Neural crest cell (in vitro differentiated cells): ENCODE results near the gene KRTAP6-2. TPM values are rescaled to one million over a fixed set of nuclear protein-coding genes. Genes with fewer than 3 reads are reported as not detected.
A peak's percentile ranks its signal among the peaks of the same experiment; 100 is the strongest.

Source experiments
- DNase-seq: peaks from one replicate; pipeline ENCODE4 v3.0.0; 2021; ENCODE audit warnings: low read depth, mixed read lengths, low spot score
- H3K27ac Mint-ChIP-seq: one replicate; pipeline ENCODE4 v1.8.0; 2021; ENCODE audit warnings: mild to moderate bottlenecking, mixed read lengths; ENCODE audit not compliant: unreplicated experiment
- H3K27me3 Mint-ChIP-seq: 2 replicates; pipeline ENCODE4 v1.8.0; 2021; ENCODE audit warnings: low read depth, mild to moderate bottlenecking, mixed read lengths
- H3K36me3 Mint-ChIP-seq: 2 replicates; pipeline ENCODE4 v1.8.0; 2021; ENCODE audit warnings: low read depth, mild to moderate bottlenecking, mixed read lengths
- H3K4me1 Mint-ChIP-seq: 2 replicates; pipeline ENCODE4 v1.8.0; 2021; ENCODE audit warnings: mixed read lengths
- H3K4me3 Mint-ChIP-seq: one replicate; pipeline ENCODE4 v1.8.0; 2021; ENCODE audit warnings: mild to moderate bottlenecking, mixed read lengths
- H3K9me3 Mint-ChIP-seq: 2 replicates; pipeline ENCODE4 v1.8.0; 2021; ENCODE audit warnings: mixed read lengths
- long read RNA-seq: library from polyadenylated mRNA; unstranded; transcript quantifications from one replicate; pipeline ENCODE4 v2.0.0, GENCODE V29; 2020
- total RNA-seq: library from RNA; stranded (reverse); gene quantifications from 2 replicates; pipeline ENCODE4 v1.2.1, GENCODE V29; 2021
- TF ChIP-seq, protein P1 (sequence below): fragments of 200-600 bp; sonication (generic); conservative IDR thresholded peaks from 2 replicates; pipeline ENCODE4 v1.5.0; 2021; ENCODE audit warnings: antibody characterized with exemption, mild to moderate bottlenecking

KRTAP6-2 gene
- not detected in 2 replicates for total RNA-seq
- long read RNA-seq, result 0 reads

DNA sequence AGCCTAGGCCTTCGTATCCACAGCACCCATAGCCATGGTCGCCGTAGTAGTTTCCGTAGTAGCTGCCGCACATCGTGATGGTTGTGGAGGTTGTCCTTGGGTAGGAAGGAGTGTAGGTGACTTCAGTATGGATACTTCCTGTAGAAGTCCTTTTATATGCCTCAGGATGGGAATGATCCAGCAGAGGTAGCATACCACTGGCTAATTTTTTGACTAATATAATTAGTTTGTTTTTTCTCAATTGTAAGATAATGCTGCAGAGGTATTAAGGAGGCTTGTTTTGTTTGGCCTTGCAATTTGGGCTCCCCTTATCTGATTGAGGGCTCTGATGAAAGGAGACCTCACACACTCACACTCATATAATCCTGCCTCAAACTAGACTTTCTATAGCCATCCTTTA is at the start of gene KRTAP6-2:
Gene KRTAP6-2 (minus strand): TSS at position 101 of the 400 bp plus-strand sequence. CDS start 28 bp downstream, at position 73.
- peaks cover 3% of the 10 kb centered on the region for H3K36me3 Mint-ChIP-seq
- no peaks in the 10 kb centered on the region for H3K27me3 Mint-ChIP-seq

DNA sequence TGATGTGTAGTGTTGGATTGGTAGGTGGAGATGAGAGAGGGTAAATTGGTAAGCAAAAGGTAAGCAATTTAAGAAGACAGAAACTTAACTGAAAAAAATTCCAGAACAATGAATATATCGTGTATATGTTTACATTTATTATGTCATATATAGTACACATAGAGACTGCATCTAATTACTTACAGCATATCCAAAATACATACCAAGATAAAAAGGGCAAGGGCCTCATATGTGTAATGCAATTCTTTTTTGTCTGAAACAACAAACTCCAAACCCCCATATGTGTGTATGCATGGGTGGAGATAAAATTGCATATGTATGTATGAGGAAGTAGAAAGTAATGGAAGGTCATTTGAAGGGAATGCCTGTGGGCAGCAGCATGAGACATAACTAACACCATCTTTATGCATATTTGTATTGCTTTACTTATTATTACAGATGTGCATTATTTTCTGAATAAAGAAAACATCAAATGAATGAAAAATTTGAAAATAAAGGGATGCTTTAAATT is 48.3 kb upstream of the KRTAP6-2 start:
- TF ChIP-seq, protein P1, sequence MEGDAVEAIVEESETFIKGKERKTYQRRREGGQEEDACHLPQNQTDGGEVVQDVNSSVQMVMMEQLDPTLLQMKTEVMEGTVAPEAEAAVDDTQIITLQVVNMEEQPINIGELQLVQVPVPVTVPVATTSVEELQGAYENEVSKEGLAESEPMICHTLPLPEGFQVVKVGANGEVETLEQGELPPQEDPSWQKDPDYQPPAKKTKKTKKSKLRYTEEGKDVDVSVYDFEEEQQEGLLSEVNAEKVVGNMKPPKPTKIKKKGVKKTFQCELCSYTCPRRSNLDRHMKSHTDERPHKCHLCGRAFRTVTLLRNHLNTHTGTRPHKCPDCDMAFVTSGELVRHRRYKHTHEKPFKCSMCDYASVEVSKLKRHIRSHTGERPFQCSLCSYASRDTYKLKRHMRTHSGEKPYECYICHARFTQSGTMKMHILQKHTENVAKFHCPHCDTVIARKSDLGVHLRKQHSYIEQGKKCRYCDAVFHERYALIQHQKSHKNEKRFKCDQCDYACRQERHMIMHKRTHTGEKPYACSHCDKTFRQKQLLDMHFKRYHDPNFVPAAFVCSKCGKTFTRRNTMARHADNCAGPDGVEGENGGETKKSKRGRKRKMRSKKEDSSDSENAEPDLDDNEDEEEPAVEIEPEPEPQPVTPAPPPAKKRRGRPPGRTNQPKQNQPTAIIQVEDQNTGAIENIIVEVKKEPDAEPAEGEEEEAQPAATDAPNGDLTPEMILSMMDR, result no peak

More for the DNA sequence above, at the start of gene KRTAP6-2:
- H3K4me3 Mint-ChIP-seq, result no peak within 1 kb of the TSS
- H3K9me3 Mint-ChIP-seq, result peaks cover 19% of the 10 kb centered on the region
- TF ChIP-seq, protein P1, result no peak
- no peak within 1 kb of the TSS for H3K27ac Mint-ChIP-seq
- no peak for DNase-seq
- H3K4me1 Mint-ChIP-seq, result no peaks in the 10 kb centered on the region

GRCh38 chr21:30642564-30642963 is 43.9 kb upstream of the KRTAP6-2 start, which contains the start of gene KRTAP20-3:
TSS of gene KRTAP20-3 (plus strand) at chr21:30642864.
- H3K36me3 Mint-ChIP-seq, result no peaks in the 10 kb centered on the region
- H3K4me1 Mint-ChIP-seq, result no peaks in the 10 kb centered on the region
- peaks cover 28% of the 10 kb centered on the region for H3K9me3 Mint-ChIP-seq
- H3K4me3 Mint-ChIP-seq, result no peak within 1 kb of the TSS
- H3K27me3 Mint-ChIP-seq, result no peaks in the 10 kb centered on the region
- TF ChIP-seq, protein P1, result no peak
- DNase-seq, result no peak
- H3K27ac Mint-ChIP-seq, result no peak within 1 kb of the TSS

More for the DNA sequence above, 48.3 kb upstream of the KRTAP6-2 start:
- H3K4me1 Mint-ChIP-seq, result no peaks in the 10 kb centered on the region
- H3K27me3 Mint-ChIP-seq, result peaks cover 2% of the 10 kb centered on the region
- no peak for DNase-seq
- H3K9me3 Mint-ChIP-seq, result peaks cover 25% of the 10 kb centered on the region
- no peak overlapping the region for H3K27ac Mint-ChIP-seq
- peaks cover 4% of the 10 kb centered on the region for H3K36me3 Mint-ChIP-seq
- H3K4me3 Mint-ChIP-seq, result no peak overlapping the region

DNA sequence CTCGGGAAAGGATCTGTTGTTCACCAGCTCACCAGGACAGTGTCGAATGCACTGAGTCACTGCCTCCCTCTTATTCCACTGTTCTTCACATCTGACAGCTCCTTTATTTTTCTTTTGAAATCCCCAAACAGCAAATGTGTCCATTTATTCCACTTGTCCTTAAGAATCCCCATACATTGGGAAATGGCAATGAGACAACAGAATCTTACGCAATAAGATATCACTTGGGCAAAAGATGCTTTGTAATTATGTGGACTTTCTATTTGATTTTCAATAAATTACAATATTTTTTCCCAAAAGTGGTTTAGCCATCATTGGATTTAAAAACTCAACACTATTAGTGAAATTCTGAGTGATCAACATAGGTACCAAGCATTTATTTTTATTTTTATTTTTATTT is 40.0 kb upstream of the KRTAP6-2 start:
- H3K4me1 Mint-ChIP-seq, result no peaks in the 10 kb centered on the region
- H3K27me3 Mint-ChIP-seq, result no peaks in the 10 kb centered on the region
- H3K27ac Mint-ChIP-seq, result peak overlapping the region; percentile 22
- H3K9me3 Mint-ChIP-seq, result peaks cover 20% of the 10 kb centered on the region
- TF ChIP-seq, protein P1, result no peak
- DNase-seq, result no peak
- H3K36me3 Mint-ChIP-seq, result no peaks in the 10 kb centered on the region
- H3K4me3 Mint-ChIP-seq, result no peak overlapping the region

- H3K27me3 Mint-ChIP-seq, result no peaks in the 10 kb centered on the region
- H3K9me3 Mint-ChIP-seq, result peaks cover 19% of the 10 kb centered on the region
- no peaks in the 10 kb centered on the region for H3K4me1 Mint-ChIP-seq
- no peak within 1 kb of the TSS for H3K27ac Mint-ChIP-seq
- no peak for DNase-seq
- TF ChIP-seq, protein P1, result no peak
- no peaks in the 10 kb centered on the region for H3K36me3 Mint-ChIP-seq
- no peak within 1 kb of the TSS for H3K4me3 Mint-ChIP-seq
Observed at GRCh38 chr21:30634906-30635305, 36.2 kb upstream of the KRTAP6-2 start, which contains the start of gene KRTAP20-2. TSS of gene KRTAP20-2 (plus strand) at chr21:30635206. CDS start at chr21:30635264, 58 bp downstream.
